Psoas muscle (tissue), 8 donors: ENCODE results near the gene RBM19. TPM values are rescaled to one million over a fixed set of nuclear protein-coding genes. Genes with fewer than 3 reads are reported as not detected.
A peak's percentile ranks its signal among the peaks of the same experiment; 100 is the strongest.
"Not testable (repeated sequence)": the region's sequence is repeated elsewhere in the genome, so short reads cannot be mapped to it uniquely, and the experiment has no call there.

Experiments
- ATAC-seq, 4 donors: fragments of 200-7000 bp; cut with Tn5 transposase; one replicate each; pipeline ENCODE4 v1.9.1; 2020; ENCODE audit warnings: moderate library complexity in 3 of 4, mild to moderate bottlenecking in 2 of 4
- DNase-seq, 2 donors: peaks; one replicate each; pipeline ENCODE4 v3.0.0-alpha.2; 2020
- H3K27ac ChIP-seq: fragments of 200-600 bp; one replicate; pipeline ENCODE4 v1.8.0; 2022
- H3K27me3 ChIP-seq, 3 donors: fragments of 200-600 bp in 1 of 3; one replicate each; pipeline versions ENCODE4 v1.6.1 to v1.8.0; 2013 to 2022; ENCODE audit warnings: low read length in 2 of 3, mild to moderate bottlenecking in 2 of 3, moderate library complexity in 1 of 3; ENCODE audit not compliant: insufficient read depth in 3 of 3
- H3K36me3 ChIP-seq, 2 donors: fragments of 200-600 bp in 1 of 2; one replicate each; pipeline versions ENCODE4 v1.6.1 to v1.8.0; 2013 to 2022; ENCODE audit warnings: low read depth in 1 of 2, mild to moderate bottlenecking in 1 of 2, moderate library complexity in 1 of 2; ENCODE audit not compliant: insufficient read depth in 1 of 2
- H3K4me1 ChIP-seq: fragments of 200-600 bp; one replicate; pipeline ENCODE4 v1.8.0; 2022
- H3K4me3 ChIP-seq: fragments of 200-600 bp; one replicate; pipeline ENCODE4 v1.8.0; 2022; ENCODE audit warnings: mild to moderate bottlenecking
- H3K9me3 ChIP-seq: fragments of 200-600 bp; one replicate; pipeline ENCODE4 v1.8.0; 2022
- WGBS, 3 donors: extraction: QIAGEN DNeasy Blood & Tissue Kit; methylation state at CpG; one replicate each; pipeline versions ENCODE4 v1.1.6 to v1.1.7; 2013; 5-methylcytosine and 5-hydroxymethylcytosine counted together
- intact Hi-C, 2 donors: fragments of 100-400 bp; cut with DNase I; formaldehyde crosslinking; loops; one replicate each; pipeline versions ENCODE4 v1.11.0 to v1.14.2; 2022
- polyA plus RNA-seq, 3 donors: library from polyadenylated mRNA; stranded (reverse); fragments of 200-250 nt; gene quantifications; one replicate each; pipeline ENCODE4 v1.2.3, GENCODE V29; 2013
- total RNA-seq, 4 donors: library from RNA; stranded (reverse); fragmentation: NEBNext Ultra II Directional in 2 of 4; extraction: Animal tissue kit (Norgen Biotek cat#: 25700) in 2 of 4; gene quantifications; one replicate each; pipeline versions ENCODE4 v1.2.1 to v1.2.4, GENCODE V29; 2021 to 2023
- TF ChIP-seq, protein P1 (sequence below): fragments of 200-600 bp; IDR thresholded peaks from one replicate; pipeline ENCODE4 v1.8.0; 2022; ENCODE audit warnings: antibody characterized with exemption
- donor health status: healthy with polysubstance abuse.
- donor health status: DM: no; HTN: no; CAD: no; lungs with moderate emphysema.
- donor health status: Bipolar disorder and iron deficiency.
- donor health status: healthy.
- donor health status: DM: yes; HTN: yes; CAD: no.
- donor health status: DM: no; HTN: no; CAD: no.
- donor health status: DM: no; HTN: no; CAD: no.
- donor health status: DM: yes; HTN: yes; CAD: no.

RBM19 gene
- total and polyA plus RNA-seq, 7 donors = 14.2 to 59.4 (median 25.7) TPM

GRCh38 chr12:113812411-113813228 lies 153.5 kb downstream of the RBM19 start:
- peaks cover 0 to 4% of the 10 kb centered on the region in 2 donors for H3K36me3 ChIP-seq
- ATAC-seq = no peak

DNA sequence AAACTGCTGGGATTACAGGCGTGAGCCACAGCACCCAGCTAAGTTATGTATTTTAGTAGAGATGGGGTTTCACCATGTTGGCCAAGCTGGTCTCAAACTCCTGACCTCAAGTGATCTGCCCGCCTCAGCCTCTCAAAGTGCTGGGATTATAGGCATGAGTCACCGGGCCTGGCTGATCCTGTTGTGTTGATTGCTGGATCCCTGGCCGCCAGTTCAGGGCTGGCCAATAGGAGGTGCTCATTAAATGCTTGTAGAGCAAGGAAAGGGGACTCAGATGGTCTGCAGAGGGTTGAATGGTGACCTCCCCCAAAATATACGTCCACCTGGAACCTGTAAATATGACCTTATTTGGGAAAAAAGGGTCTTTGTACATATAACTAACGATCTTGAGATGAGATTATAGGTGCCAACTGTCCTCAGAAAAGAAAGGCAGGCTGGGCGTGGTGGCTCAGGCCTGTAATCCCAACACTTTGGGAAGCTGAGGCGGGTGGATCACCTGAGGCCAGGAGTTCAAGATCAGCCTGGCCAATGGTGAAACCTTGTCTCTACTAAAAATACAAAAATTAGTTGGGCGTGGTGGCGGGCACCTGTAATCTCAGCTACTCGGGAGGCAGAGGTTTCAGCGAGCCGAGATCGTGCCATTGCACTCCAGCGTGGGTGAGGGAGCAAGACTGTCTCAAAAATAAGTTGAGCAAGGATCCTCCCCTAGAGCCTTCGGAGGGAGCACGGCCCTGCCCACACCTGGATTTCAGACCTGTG lies 156.5 kb downstream of the RBM19 start:
- intact Hi-C loops, ATAC-seq, DNase-seq, H3K36me3 ChIP-seq, H3K27me3 ChIP-seq, H3K27ac ChIP-seq, H3K4me1 ChIP-seq, H3K4me3 ChIP-seq: not testable (repeated sequence)
- H3K9me3 ChIP-seq = peaks cover 12% of the 10 kb centered on the region
- 92 to 95% (median 92%) methylated on average over 17 of the region's 17 CpGs for WGBS, 3 donors

More at GRCh38 chr12:113812411-113813228, 153.5 kb downstream of the RBM19 start:
- Histone ChIP-seq H3K4me3 (no peak overlapping the region), H3K27ac (no peak overlapping the region), H3K4me1 (no peaks in the 10 kb centered on the region), H3K27me3 (peaks cover 0 to 2% (median 0%) of the 10 kb centered on the region in 3 donors), H3K9me3 (no peaks in the 10 kb centered on the region)
- WGBS, 3 donors = 51 to 60% (median 52%) methylated on average over 16 of the region's 16 CpGs
- TF ChIP-seq, protein P1, sequence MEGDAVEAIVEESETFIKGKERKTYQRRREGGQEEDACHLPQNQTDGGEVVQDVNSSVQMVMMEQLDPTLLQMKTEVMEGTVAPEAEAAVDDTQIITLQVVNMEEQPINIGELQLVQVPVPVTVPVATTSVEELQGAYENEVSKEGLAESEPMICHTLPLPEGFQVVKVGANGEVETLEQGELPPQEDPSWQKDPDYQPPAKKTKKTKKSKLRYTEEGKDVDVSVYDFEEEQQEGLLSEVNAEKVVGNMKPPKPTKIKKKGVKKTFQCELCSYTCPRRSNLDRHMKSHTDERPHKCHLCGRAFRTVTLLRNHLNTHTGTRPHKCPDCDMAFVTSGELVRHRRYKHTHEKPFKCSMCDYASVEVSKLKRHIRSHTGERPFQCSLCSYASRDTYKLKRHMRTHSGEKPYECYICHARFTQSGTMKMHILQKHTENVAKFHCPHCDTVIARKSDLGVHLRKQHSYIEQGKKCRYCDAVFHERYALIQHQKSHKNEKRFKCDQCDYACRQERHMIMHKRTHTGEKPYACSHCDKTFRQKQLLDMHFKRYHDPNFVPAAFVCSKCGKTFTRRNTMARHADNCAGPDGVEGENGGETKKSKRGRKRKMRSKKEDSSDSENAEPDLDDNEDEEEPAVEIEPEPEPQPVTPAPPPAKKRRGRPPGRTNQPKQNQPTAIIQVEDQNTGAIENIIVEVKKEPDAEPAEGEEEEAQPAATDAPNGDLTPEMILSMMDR = no peak
- peak in 1 of 2 donors; percentile 19 for DNase-seq
- intact Hi-C loops = no loop called here

GRCh38 chr12:113808095-113808951 lies 157.8 kb downstream of the RBM19 start:
- Histone ChIP-seq H3K4me3 (no peak overlapping the region), H3K36me3 (no peaks in the 10 kb centered on the region), H3K9me3 (peaks cover 12% of the 10 kb centered on the region), H3K4me1 (no peaks in the 10 kb centered on the region), H3K27ac (no peak overlapping the region), H3K27me3 (peaks cover 0 to 2% (median 0%) of the 10 kb centered on the region in 3 donors)
- peak in 1 of 2 donors; percentile 17 for DNase-seq
- no peak for ATAC-seq
- 89 to 92% (median 92%) methylated on average over 19 of the region's 19 CpGs for WGBS, 3 donors
- TF ChIP-seq, protein P1 = no peak
- intact Hi-C loops = no loop called here

GRCh38 chr12:113805673-113806072 lies 160.5 kb downstream of the RBM19 start:
- Histone ChIP-seq H3K27ac (no peak overlapping the region), H3K4me1 (no peaks in the 10 kb centered on the region), H3K27me3 (peaks cover 0 to 2% (median 0%) of the 10 kb centered on the region in 3 donors), H3K9me3 (peaks cover 12% of the 10 kb centered on the region), H3K4me3 (no peak overlapping the region), H3K36me3 (no peaks in the 10 kb centered on the region)
- intact Hi-C loops = no loop called here
- DNase-seq (no peak), ATAC-seq (no peak)
- TF ChIP-seq, protein P1 = no peak
- 76 to 85% (median 82%) methylated on average over 5 of the region's 5 CpGs for WGBS, 3 donors
